Measurements from ENCODE around the gene ZSCAN16. TPM values are rescaled to one million over a fixed set of nuclear protein-coding genes. Genes with fewer than 3 reads are reported as not detected.

The ZSCAN16 gene
- total RNA-seq, 4 donors from 2014 or later: 2.8 to 6.0 (median 3.5) TPM

DNA sequence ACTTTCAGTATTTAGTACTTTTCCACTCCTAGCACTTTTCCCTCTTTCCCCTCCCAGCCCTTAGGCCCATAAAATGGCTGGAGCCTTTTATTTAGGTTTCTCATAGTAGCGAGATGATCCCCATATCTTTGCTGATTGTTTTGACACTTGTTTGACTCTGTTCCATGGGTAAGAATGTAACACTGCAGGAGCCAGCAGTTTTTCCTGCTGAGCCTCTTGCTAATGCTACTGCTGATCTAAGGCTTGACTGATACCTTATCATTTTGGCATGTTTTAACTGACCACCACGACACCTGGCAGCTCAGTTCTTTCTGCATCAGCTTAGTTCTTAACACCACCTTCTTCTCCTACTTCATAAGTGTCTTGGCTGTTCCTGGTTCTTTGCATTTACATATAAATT is 46.9 kb downstream of the ZSCAN16 start:
- ATAC-seq (ENCODE audit: low FRiP score): no peak
- TF ChIP-seq CTCF (IDR thresholded peaks at IDR 0.05): no peak
- DNase-seq (ENCODE audit: low spot score): no peak

GRCh38 chr6:28172006-28172405 is 47.6 kb downstream of the ZSCAN16 start:
- DNase-seq (ENCODE audit: low spot score): no peak
- ATAC-seq (ENCODE audit: low FRiP score): no peak
- no peak for TF ChIP-seq CTCF (IDR thresholded peaks at IDR 0.05)

GRCh38 chr6:28176373-28176772 is 52.0 kb downstream of the ZSCAN16 start:
- no peak for TF ChIP-seq CTCF (IDR thresholded peaks at IDR 0.05)
- ATAC-seq (ENCODE audit: low FRiP score) (no peak), DNase-seq (ENCODE audit: low spot score) (no peak)

Other genes with a start within 250 kb of the ZSCAN16 start
- not detected for gene OR2B2, start 212.2 kb upstream of the ZSCAN16 start, total RNA-seq
- gene OR2B6, start 167.4 kb upstream of the ZSCAN16 start, total RNA-seq: not detected
- 1 to 10 TPM in 1 of 4 donors, under 1 TPM in 2, not detected in 1; 0.38 to 1.4 (median 0.72) TPM for gene ZNF165, start 44.0 kb upstream of the ZSCAN16 start, total RNA-seq
- 10 to 100 TPM; 16.0 to 27.7 (median 17.2) TPM for gene ZKSCAN8, start 17.3 kb downstream of the ZSCAN16 start, total RNA-seq
- gene ZSCAN9, start 100.7 kb downstream of the ZSCAN16 start, total RNA-seq: 10 to 100 TPM in 3 of 4 donors, 1 to 10 TPM in 1; 6.3 to 16.6 (median 12.2) TPM
- 1 to 10 TPM; 1.3 to 6.0 (median 3.2) TPM for gene ZKSCAN4, start 127.7 kb downstream of the ZSCAN16 start, total RNA-seq
- gene NKAPL, start 134.7 kb downstream of the ZSCAN16 start, total RNA-seq: 1 to 10 TPM; 1.3 to 4.4 (median 2.4) TPM
- 10 to 100 TPM; 11.4 to 19.5 (median 14.8) TPM for gene ZSCAN26, start 142.5 kb downstream of the ZSCAN16 start, total RNA-seq
- gene PGBD1, start 157.0 kb downstream of the ZSCAN16 start, total RNA-seq: 1 to 10 TPM; 3.0 to 5.4 (median 4.4) TPM
- 10 to 100 TPM in 2 of 4 donors, 1 to 10 TPM in 2; 1.7 to 12.7 (median 9.3) TPM for gene ZSCAN31, start 211.5 kb downstream of the ZSCAN16 start, total RNA-seq
- 1 to 10 TPM; 2.0 to 7.7 (median 2.5) TPM for gene ZKSCAN3, start 225.3 kb downstream of the ZSCAN16 start, total RNA-seq

Data from omental fat pad (tissue), 4 donors.